Fibroblast of peridontal ligament (primary cell): ENCODE data around the gene GON4L.
A peak's percentile ranks its signal among the peaks of the same experiment; 100 is the strongest.
"Not testable (repeated sequence)": the region's sequence is repeated elsewhere in the genome, so short reads cannot be mapped to it uniquely, and the experiment has no call there.

Experiments
- DNase-seq: peaks from one replicate; pipeline ENCODE4 v3.0.0-alpha.2; 2010; ENCODE audit errors: extremely low read depth

GON4L gene

GRCh38 chr1:155877945-155878344, 20.9 kb upstream of the GON4L start:
- DNase-seq, result no peak

DNA sequence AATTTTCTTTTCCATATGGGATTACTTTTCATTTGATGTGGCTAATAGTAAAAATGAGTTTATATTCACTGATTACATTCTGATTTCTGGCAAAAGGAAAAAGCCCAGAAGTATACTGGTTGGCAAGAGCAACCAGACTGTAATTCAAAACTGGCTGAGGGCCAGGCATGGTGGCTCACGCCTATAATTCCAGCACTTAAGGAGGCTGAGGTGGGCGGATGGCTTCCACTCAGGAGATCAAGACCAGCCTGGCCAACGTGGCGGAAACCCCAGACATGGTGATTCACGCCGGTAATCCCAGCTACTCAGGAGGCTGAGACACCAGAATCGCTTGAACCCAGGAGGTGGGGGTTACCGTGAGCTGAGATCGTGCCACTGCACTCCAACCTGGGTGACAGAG, 16.8 kb upstream of the GON4L start:
- peak; percentile 76 for DNase-seq

- no peak for DNase-seq
Observed at GRCh38 chr1:155872527-155872926, 15.5 kb upstream of the GON4L start.

DNA sequence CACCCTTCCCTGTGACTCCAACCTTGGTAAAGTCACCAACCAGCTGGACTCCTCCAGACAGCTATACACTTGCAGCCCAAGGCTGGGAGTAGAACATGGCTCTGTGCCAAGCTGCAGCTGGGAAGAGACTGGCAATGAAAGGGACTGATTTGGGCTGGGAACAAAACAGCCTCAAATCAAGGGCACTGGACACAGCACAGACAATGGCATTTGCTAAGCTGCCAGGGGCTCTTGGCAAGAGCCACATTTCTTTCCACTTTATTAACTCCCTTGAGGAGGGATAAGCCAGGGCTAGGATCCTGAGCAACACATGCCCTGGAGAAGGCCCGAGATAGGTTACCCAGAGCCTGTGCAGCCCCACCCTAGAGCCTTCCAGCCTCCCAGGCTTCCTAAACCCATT, 14.4 kb upstream of the GON4L start:
- peak; percentile 58 for DNase-seq

- DNase-seq, result no peak
Observed at GRCh38 chr1:155867766-155868165, 10.8 kb upstream of the GON4L start.

DNA sequence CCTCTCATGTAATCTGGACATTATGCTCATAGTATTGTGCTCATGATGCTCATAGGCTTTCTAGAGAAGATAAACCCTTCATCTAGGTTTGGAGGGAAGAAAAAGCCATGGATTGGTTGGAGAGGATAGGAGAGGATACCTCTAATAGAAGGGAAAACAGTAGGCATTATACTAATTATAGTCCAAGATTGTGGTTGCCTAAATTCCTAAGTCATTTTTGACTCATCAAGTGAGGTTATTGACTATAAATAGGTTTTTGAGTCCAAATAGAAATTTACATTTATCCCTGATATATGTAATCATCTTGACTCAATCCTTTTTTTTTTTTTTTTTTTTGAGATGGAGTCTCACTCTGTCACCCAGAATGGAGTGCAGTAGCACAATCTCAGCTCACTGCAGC, 7.4 kb upstream of the GON4L start:
- peak; percentile 41 for DNase-seq

GRCh38 chr1:155861896-155862295, 4.9 kb upstream of the GON4L start:
- no peak for DNase-seq

DNA sequence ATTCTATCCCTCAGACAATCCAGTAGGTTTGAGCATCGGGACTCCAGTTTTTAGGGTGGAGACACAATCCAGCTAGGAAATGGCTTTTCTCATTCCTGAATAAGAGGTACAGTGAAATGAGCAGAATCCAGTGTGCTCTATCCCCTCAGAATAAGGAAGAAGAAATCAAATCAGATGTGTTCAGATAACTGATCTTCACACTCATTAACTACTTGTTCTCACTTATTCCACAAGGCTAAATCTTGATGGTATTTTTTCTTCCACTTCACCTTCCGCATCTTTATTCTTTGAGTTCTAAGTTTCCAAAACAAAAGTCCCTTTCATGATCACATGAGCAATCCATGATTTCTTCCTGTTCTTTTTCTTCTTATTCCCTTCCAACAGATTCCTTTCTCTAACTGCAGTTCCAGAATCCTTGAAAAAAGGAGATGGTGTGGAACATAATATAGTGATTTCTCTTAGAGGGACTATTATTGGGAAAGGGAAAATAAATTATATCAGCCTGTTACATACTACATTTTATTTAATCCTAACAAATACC, 4.0 kb upstream of the GON4L start:
- DNase-seq, result peak; percentile 34

DNA sequence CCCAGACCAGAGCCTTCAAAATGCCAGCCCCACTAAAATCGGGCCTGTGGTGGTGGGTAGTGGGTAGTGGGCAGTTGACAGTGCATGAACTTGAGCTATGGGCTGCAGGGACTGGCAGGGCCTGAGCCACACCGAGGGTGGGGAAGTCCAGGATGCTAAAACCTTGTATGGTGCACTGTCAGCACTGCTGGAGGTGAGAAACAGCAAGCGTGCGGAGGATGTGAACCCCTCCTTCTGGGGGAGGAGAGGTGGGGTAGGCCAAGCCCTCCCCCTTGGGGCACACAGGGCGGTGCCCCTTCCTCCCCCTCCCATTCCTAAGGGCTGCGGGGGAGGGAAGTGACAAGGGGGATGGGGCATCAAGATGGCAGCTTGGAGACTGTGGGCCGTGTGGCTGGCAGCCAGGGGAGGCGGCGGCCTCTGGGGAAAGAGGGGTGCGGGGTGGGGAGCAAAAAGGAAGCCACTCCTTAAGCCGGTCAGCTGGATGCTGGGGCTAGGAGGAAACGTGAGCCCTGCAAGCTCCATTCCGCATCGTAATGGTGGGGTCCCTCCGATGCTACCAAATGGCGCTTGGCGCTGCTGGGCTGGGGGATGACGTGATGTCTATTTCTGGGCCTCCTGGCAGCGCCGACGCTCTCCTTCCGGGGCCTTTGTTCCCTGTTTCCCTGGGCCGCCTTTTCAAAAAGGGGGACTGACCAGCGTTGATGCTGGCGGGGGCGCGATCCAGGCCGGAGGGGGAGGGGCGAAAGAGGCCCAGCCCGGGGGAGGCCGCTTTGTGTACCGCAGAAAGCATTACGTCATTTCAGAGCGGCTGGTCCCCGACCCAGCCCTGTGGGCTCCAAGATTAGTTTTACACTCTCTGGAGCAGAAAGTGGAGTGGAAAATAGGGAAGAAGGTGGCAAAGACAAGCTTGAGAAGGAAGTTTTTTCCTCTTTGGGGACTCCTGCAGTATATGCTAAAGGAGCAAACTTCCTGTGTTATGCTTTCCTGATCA, 3.2 kb upstream of the GON4L start:
- DNase-seq, result peak; percentile 82

DNA sequence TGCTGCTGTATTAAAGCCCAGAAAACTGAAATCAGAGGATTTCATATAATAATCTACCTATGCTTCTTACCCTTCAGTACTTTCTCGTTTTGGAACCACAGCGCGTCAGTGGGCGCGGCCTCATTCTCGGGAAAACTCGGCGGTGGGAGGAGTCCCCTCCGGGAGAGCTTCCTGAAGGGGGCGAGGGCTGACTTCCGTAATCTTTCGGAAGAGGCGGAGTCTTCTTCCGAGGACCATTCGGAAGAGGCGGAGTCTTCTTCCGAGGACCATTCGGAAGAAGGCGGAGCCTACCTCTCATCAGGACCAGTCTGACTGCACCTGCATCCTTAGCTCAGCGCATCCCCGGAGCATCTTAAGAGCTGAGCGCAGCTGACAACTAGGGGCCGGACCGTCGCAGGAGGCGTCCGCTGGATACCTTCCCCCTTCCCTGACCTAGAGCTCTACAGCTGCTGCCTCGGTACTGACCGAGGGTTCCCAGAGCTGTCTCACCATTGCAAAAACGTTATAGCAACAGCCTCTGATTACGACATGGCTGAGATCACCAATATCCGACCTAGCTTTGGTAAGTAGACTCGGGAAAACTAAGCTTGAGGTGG, 2.3 kb upstream of the GON4L start, which contains the start of gene SYT11:
Gene SYT11, plus strand, starts transcription at position 334 of the 596 bp plus-strand sequence. Its CDS starts 195 bp downstream, at position 529.
- DNase-seq, result peak; percentile 96

DNA sequence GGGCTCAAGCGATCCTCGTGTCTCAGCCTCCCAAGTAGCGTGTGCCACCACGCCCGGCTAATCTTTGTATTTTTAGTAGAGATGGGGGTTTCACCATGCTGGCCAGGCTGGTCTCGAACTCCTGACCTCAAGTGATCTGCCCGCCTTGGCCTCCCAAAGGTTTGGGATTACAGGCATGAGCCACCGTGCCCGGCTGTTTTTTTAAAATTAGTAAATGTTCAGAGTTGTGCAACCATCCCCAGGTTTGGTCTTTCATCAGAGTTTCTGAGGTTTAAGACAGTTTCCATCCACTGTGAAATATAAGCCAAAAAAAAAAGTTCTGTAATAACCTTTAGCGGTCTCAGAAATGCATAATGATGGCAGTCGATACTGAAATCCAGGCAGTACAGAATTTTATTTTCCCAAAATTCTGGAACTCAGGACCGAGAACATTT, 1.8 kb upstream of the GON4L start:
- DNase-seq, result peak; percentile 83

- DNase-seq, result no peak
Observed at GRCh38 chr1:155856257-155856974, 598 bp downstream of the GON4L start.

- DNase-seq, result peak; percentile 18
Observed at GRCh38 chr1:155850345-155850744, 6.7 kb downstream of the GON4L start.

DNA sequence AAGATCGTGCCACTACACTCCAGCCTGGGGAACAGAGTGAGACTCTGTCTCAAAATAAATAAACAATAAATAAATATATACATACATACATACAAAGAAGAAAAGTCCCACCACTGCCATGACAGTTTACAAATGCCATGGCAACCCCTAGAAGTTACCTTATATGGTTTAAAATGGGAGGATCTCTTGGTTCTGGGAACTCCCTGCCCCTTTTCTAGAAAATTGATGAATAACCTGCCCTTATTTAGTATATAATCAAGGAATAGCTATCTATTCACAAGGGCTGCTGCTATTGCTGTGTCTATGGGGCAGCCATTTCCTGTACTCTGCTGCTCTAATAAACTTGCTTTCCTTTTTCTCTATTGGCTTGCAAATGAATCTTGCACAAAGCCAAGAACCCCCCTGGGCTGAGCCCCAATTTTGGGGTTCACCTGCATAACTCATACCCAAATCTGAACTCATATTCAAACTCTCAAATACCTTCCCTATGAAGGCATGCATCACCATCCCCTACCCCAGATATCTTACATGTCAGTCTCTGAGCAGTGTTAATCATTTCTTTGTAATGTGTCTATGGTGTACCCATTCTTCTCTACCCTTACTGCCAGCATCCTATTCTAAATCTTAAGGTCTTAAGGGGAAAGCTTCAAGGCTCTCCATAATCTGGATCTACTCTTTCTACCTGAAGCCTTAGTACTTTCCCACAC, 9.0 kb downstream of the GON4L start:
- no peak for DNase-seq

DNA sequence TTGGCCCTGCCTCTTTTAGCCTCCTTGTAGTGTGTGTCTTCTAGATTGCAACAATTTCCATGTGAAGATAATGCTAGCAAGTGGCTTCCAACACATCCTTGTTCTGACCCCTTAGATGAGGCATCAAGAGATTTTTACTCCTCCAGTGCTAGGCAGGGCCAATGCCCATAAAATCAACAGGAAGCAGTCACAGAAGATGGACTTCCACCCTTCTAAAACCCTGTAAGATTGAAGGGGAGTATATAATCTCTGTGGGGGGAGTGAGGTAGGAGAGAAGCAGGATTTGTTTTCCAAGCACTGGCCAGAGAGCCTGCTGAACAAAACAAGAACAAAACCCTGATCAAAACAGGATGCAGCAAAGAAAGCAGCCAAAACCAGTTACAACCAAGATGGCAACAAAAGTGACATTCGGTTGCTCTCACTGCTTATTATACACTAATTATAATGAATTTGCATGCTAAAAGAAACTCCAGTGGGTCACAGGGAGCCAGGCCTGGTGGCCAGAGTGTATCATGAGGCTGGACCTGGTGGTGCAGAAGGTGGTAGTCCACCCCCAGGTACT, 12.1 kb downstream of the GON4L start:
- no peak for DNase-seq

- no peak for DNase-seq
Observed at GRCh38 chr1:155840386-155840785, 16.6 kb downstream of the GON4L start.

GRCh38 chr1:155835548-155835947, 21.5 kb downstream of the GON4L start:
- DNase-seq, result no peak

GRCh38 chr1:155834927-155835399, 22.1 kb downstream of the GON4L start:
- DNase-seq, result not testable (repeated sequence)

- DNase-seq, result peak; percentile 37
Observed at GRCh38 chr1:155834296-155834926, 22.6 kb downstream of the GON4L start.

GRCh38 chr1:155833665-155834295, 23.2 kb downstream of the GON4L start:
- DNase-seq, result no peak
